ENCODE data around the gene PKIB.

Gene PKIB

DNA sequence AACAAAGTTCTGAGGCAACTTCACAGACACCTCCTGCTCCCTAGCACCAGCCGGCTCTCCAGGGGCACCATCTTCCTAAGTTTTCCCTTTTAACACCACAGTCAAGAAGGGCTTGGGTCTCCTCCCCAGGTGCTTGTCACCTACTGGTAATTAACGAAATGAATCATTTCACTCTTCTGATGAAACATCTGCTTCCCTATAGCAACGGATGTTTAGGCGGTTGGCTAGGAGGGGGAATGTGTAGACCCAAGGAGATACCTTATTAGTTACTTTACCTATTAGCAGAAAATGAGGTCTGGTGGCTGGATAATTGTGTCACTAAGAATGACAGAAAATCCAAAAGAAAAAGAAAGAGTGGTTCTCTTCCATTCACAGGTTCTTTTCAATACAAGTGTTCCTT is 123.1 kb downstream of the PKIB start:
- Histone ChIP-seq H3K27ac (ENCODE audit: low read length) (no peak overlapping the region), H3K4me2 (ENCODE audit: low read depth, low read length) (no peak overlapping the region), H3F3A (ENCODE audit: insufficient read depth, low read length) (no peaks in the 10 kb centered on the region), H3K4me1 (ENCODE audit: low read length) (no peaks in the 10 kb centered on the region), H3K4me3 (ENCODE audit: low read length) (no peak overlapping the region), H2AFZ (ENCODE audit: low read length) (no peak overlapping the region), H4K20me1 (ENCODE audit: insufficient read depth, low read length) (no peaks in the 10 kb centered on the region), H3K36me3 (replicated peaks; ENCODE audit: insufficient read depth, low read length) (no peaks in the 10 kb centered on the region), H3K9ac (ENCODE audit: low read length) (no peak overlapping the region), H3K9me3 (replicated peaks; ENCODE audit: insufficient read depth, low read length) (no peaks in the 10 kb centered on the region), H3K27me3 (replicated peaks; ENCODE audit: insufficient read depth, low read length) (no peaks in the 10 kb centered on the region), H3K79me2 (ENCODE audit: low read length) (no peaks in the 10 kb centered on the region), H3K9me2 (replicated peaks; ENCODE audit: insufficient read depth, low read length) (no peaks in the 10 kb centered on the region)
- DNase-seq: no peak
- TF ChIP-seq EZH2 (optimal IDR thresholded peaks at IDR 0.05; ENCODE audit: low read depth, low read length): no peak
- TF ChIP-seq, protein P1, sequence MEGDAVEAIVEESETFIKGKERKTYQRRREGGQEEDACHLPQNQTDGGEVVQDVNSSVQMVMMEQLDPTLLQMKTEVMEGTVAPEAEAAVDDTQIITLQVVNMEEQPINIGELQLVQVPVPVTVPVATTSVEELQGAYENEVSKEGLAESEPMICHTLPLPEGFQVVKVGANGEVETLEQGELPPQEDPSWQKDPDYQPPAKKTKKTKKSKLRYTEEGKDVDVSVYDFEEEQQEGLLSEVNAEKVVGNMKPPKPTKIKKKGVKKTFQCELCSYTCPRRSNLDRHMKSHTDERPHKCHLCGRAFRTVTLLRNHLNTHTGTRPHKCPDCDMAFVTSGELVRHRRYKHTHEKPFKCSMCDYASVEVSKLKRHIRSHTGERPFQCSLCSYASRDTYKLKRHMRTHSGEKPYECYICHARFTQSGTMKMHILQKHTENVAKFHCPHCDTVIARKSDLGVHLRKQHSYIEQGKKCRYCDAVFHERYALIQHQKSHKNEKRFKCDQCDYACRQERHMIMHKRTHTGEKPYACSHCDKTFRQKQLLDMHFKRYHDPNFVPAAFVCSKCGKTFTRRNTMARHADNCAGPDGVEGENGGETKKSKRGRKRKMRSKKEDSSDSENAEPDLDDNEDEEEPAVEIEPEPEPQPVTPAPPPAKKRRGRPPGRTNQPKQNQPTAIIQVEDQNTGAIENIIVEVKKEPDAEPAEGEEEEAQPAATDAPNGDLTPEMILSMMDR (IDR thresholded peaks at IDR 0.05; ENCODE audit: low read length): no peak
- TF ChIP-seq EZH2phosphoT487 (IDR thresholded peaks at IDR 0.05; ENCODE audit: low read length): no peak

DNA sequence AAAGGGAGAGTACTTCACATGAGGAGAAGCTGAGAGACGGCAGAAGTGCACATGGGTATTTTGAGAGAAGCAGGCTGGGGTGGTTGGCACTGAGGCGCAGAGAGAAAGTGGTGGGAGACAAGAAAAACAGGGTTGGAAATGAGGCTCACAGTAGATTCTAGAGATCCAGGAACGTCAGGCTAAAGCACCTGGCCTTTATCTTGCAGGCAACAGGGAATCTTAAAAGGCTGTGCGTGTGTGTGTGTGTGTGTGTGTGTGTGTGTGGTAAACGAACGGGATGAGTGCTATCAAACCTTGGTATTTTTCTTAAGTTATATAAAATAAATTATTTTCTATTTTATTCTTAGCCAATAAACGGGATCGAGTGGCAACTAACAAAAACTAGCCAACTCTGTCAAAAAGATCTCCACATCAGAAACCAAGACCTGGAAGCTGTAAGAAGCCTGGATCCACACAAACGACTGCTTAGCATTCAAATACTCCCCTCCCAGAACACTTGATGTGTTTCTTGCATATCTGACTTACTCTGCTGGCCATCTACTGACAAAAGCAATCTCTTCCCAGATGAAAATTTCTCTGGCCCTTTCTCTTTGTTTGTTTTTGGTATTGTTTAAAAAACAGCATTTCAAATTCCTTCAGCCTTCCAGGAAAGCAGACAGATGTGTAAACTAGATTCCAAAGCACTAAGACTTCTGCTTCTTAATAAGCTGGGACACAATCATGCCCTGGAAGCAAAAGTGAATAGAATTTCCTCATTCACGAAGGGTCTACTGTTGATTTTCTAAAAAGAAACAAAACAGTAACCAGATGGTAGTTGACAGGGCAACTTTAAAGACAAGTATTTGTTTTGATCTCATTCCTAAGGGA is 124.6 kb downstream of the PKIB start:
- H3K9ac ChIP-seq (ENCODE audit: low read length): no peak overlapping the region
- no peak overlapping the region for H3K4me2 ChIP-seq (ENCODE audit: low read depth, low read length)
- H3K36me3 ChIP-seq (replicated peaks; ENCODE audit: insufficient read depth, low read length): no peaks in the 10 kb centered on the region
- H4K20me1 ChIP-seq (ENCODE audit: insufficient read depth, low read length): no peaks in the 10 kb centered on the region
- H3K79me2 ChIP-seq (ENCODE audit: low read length): no peaks in the 10 kb centered on the region
- no peak overlapping the region for H3K4me3 ChIP-seq (ENCODE audit: low read length)
- H3K9me3 ChIP-seq (replicated peaks; ENCODE audit: insufficient read depth, low read length): no peaks in the 10 kb centered on the region
- no peak for DNase-seq
- H2AFZ ChIP-seq (ENCODE audit: low read length): no peak overlapping the region
- H3K27me3 ChIP-seq (replicated peaks; ENCODE audit: insufficient read depth, low read length): no peaks in the 10 kb centered on the region
- H3K4me1 ChIP-seq (ENCODE audit: low read length): no peaks in the 10 kb centered on the region
- no peaks in the 10 kb centered on the region for H3K9me2 ChIP-seq (replicated peaks; ENCODE audit: insufficient read depth, low read length)
- no peak overlapping the region for H3K27ac ChIP-seq (ENCODE audit: low read length)
- no peak for TF ChIP-seq EZH2phosphoT487 (IDR thresholded peaks at IDR 0.05; ENCODE audit: low read length)
- TF ChIP-seq, protein P1 (IDR thresholded peaks at IDR 0.05; ENCODE audit: low read length): no peak
- no peak for TF ChIP-seq EZH2 (optimal IDR thresholded peaks at IDR 0.05; ENCODE audit: low read depth, low read length)
- no peaks in the 10 kb centered on the region for H3F3A ChIP-seq (ENCODE audit: insufficient read depth, low read length)

DNA sequence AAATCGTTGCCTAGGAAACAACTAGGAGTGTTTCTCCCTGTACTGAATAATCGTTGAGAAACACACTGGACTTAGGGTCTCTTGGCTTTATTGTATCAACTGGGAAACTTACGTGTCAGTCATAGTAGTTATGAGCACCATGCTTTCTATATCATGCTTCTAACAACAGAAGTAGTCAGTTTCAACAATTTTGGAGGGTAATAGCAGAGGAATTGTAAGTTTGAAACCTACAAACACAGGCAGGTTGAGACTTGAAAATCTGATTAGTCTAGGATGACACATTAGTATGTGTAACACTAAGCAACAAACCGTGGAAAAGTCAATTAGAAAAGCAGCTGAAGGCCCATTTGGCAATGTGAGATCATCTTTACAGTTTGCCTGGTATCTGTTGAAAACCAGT is 125.4 kb downstream of the PKIB start:
- Histone ChIP-seq H3K36me3 (replicated peaks; ENCODE audit: insufficient read depth, low read length) (no peaks in the 10 kb centered on the region), H3K4me2 (ENCODE audit: low read depth, low read length) (no peak overlapping the region), H3K4me1 (ENCODE audit: low read length) (no peaks in the 10 kb centered on the region), H3K4me3 (ENCODE audit: low read length) (no peak overlapping the region), H3K79me2 (ENCODE audit: low read length) (no peaks in the 10 kb centered on the region), H2AFZ (ENCODE audit: low read length) (no peak overlapping the region), H3K9me3 (replicated peaks; ENCODE audit: insufficient read depth, low read length) (no peaks in the 10 kb centered on the region), H3K27me3 (replicated peaks; ENCODE audit: insufficient read depth, low read length) (no peaks in the 10 kb centered on the region), H4K20me1 (ENCODE audit: insufficient read depth, low read length) (no peaks in the 10 kb centered on the region), H3F3A (ENCODE audit: insufficient read depth, low read length) (no peaks in the 10 kb centered on the region), H3K9ac (ENCODE audit: low read length) (no peak overlapping the region), H3K27ac (ENCODE audit: low read length) (no peak overlapping the region), H3K9me2 (replicated peaks; ENCODE audit: insufficient read depth, low read length) (no peaks in the 10 kb centered on the region)
- TF ChIP-seq EZH2phosphoT487 (IDR thresholded peaks at IDR 0.05; ENCODE audit: low read length) (no peak), EZH2 (optimal IDR thresholded peaks at IDR 0.05; ENCODE audit: low read depth, low read length) (no peak)
- TF ChIP-seq, protein P1 (IDR thresholded peaks at IDR 0.05; ENCODE audit: low read length): no peak
- no peak for DNase-seq
